Ovary (tissue), 9 donors: ENCODE data around the gene MBD3L2B. TPM values are rescaled to one million over a fixed set of nuclear protein-coding genes. Genes with fewer than 3 reads are reported as not detected.
"Not testable (repeated sequence)": the region's sequence is repeated elsewhere in the genome, so short reads cannot be mapped to it uniquely, and the experiment has no call there.

Experiments used
- DNase-seq, 5 donors: peaks; one replicate each; pipeline ENCODE4 v3.0.0-alpha.2; 2019 to 2020
- H3K27ac ChIP-seq, 2 donors: fragments of 200-600 bp; one replicate each; pipeline versions ENCODE4 v1.5.1 to v1.8.0; 2019 to 2022
- H3K27me3 ChIP-seq: fragments of 200-600 bp; one replicate; pipeline ENCODE4 v1.8.0; 2022
- H3K36me3 ChIP-seq: fragments of 200-600 bp; sonication (generic); one replicate; pipeline ENCODE4 v1.5.1; 2019
- H3K4me1 ChIP-seq: one replicate; pipeline ENCODE4 v1.8.1; 2013; ENCODE audit warnings: mild to moderate bottlenecking, moderate library complexity; ENCODE audit not compliant: insufficient read depth
- H3K4me3 ChIP-seq: fragments of 200-600 bp; sonication (generic); one replicate; pipeline ENCODE4 v1.5.1; 2017
- H3K9me3 ChIP-seq, 2 donors: fragments of 200-600 bp in 1 of 2; sonication (generic) in 1 of 2; one replicate each; pipeline versions ENCODE4 v1.5.1 to v1.8.1; 2013 to 2019; ENCODE audit warnings: mild to moderate bottlenecking in 1 of 2, moderate library complexity in 1 of 2
- CTCF ChIP-seq, 3 donors: fragments of 450-650 bp in 2 of 3; fragments of 200-600 bp in 1 of 3; IDR thresholded peaks; one replicate each; pipeline versions ENCODE4 v1.5.1 to v1.8.0; 2016 to 2022; ENCODE audit warnings: antibody characterized with exemption in 3 of 3, mild to moderate bottlenecking in 1 of 3
- EP300 ChIP-seq: sonication (generic); formaldehyde crosslinking; IDR thresholded peaks from one replicate; pipeline ENCODE4 v1.6.1; 2017; ENCODE audit warnings: antibody characterized with exemption
- POLR2A ChIP-seq: fragments of 450-650 bp; IDR thresholded peaks from one replicate; pipeline ENCODE4 v1.6.1; 2017; ENCODE audit warnings: antibody characterized with exemption, mild to moderate bottlenecking, moderate library complexity
- WGBS, 3 donors: extraction: QIAGEN DNeasy Blood & Tissue Kit in 1 of 3; methylation state at CpG; one replicate each; pipeline versions ENCODE4 v1.1.5 to v1.1.7; 2013 to 2017; 5-methylcytosine and 5-hydroxymethylcytosine counted together
- intact Hi-C, 4 donors: fragments of 100-400 bp; cut with DNase I; formaldehyde crosslinking; loops; one replicate each; pipeline versions ENCODE4 v1.11.0 to v1.15.1; 2022 to 2023
- polyA plus RNA-seq, 2 donors: library from polyadenylated mRNA; stranded (reverse); fragments of 200-250 nt in 1 of 2; fragments of 350-450 nt in 1 of 2; fragmentation: Illumina TruSeq in 1 of 2; extraction: RNeasy Lipid Tissue Mini Kit (QIAGEN cat#74804) in 1 of 2; gene quantifications; one replicate each; pipeline ENCODE4 v1.2.3, GENCODE V29; 2013 to 2014
- total RNA-seq, 7 donors: library from RNA; depleted of rRNA in 2 of 7; stranded (reverse); fragments of >200 nt in 2 of 7; fragmentation: NEBNext Ultra II Directional in 3 of 7; extraction: Animal tissue kit (Norgen Biotek cat#: 25700) in 3 of 7; gene quantifications; one replicate each; pipeline versions ENCODE4 v1.1.0 to v1.2.4, GENCODE V29; 2016 to 2023
- donor health status: DM: no; HTN: no; CAD: no; lungs with moderate emphysema.
- donor health status: DM: no; HTN: no; CAD: no.
- donor health status: Bipolar disorder and iron deficiency.
- donor health status: DM: yes; HTN: yes; CAD: no.
- donor health status: DM: no; HTN: no; CAD: no.
- donor health status: DM: yes; HTN: yes; CAD: no.

Gene MBD3L2B
- total and polyA plus RNA-seq, 9 donors = not detected

DNA sequence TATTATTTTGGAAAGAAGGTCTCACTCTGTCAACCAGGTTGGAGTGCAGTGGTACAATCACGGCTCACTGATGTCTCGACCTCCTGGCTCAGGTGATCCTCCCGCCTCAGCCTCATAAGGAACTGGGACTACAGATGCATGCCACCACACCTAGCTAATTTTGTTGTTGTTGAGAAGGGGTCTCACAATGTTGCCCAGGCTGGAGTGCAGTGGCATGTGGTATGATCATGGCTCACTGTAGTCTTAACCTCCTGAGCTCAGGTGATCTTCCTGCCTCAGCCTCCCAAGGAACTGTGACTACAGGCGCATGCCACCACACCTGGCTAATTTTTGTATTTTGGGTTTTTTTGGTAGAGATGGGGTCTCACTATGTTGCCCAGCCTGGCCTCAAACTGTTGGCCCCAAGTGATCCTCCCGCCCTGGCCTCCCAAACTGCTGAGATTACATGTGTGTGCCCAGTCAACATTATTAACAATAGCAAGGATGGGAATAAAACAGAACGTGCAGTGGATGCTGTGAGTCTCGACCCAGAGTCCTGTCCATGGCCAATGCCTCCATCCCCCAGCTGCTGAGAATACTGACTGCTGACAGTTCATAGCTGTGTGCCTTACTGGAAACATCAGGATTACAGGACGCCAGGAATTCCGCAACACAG, 42.7 kb upstream of the MBD3L2B start:
- no peak for TF ChIP-seq POLR2A
- TF ChIP-seq CTCF (IDR thresholded peaks at IDR 0.05) = no peak
- TF ChIP-seq EP300 = no peak

GRCh38 chr19:7063339-7063738, 42.1 kb upstream of the MBD3L2B start:
- Histone ChIP-seq H3K27me3 (no peaks in the 10 kb centered on the region), H3K4me1 (no peaks in the 10 kb centered on the region), H3K4me3 (no peak overlapping the region), H3K36me3 (no peaks in the 10 kb centered on the region), H3K27ac (no peak overlapping the region), H3K9me3 (no peaks in the 10 kb centered on the region)
- DNase-seq = no peak
- no peak for TF ChIP-seq EP300
- TF ChIP-seq POLR2A = no peak
- no peak for TF ChIP-seq CTCF (IDR thresholded peaks at IDR 0.05)
- intact Hi-C loops = no loop called here
- WGBS, 3 donors = 64 to 72% (median 64%) methylated on average over 4 of the region's 4 CpGs

More for the DNA sequence above, 42.7 kb upstream of the MBD3L2B start:
- no peak for DNase-seq
- Histone ChIP-seq H3K4me3 (no peak overlapping the region), H3K4me1 (no peaks in the 10 kb centered on the region), H3K36me3 (no peaks in the 10 kb centered on the region), H3K27ac (no peak overlapping the region), H3K9me3 (no peaks in the 10 kb centered on the region), H3K27me3 (no peaks in the 10 kb centered on the region)
- intact Hi-C loops = no loop called here
- 85 to 89% (median 88%) methylated on average over 9 of the region's 9 CpGs for WGBS, 3 donors

- H3K4me3 ChIP-seq, intact Hi-C loops, H3K27me3 ChIP-seq, DNase-seq, H3K27ac ChIP-seq, H3K9me3 ChIP-seq, H3K36me3 ChIP-seq, H3K4me1 ChIP-seq: not testable (repeated sequence)
- WGBS, 3 donors = 65 to 80% (median 73%) methylated on average over 1 to 2 of the region's 2 CpGs
Observed at GRCh38 chr19:7059977-7060376, 38.7 kb upstream of the MBD3L2B start.

DNA sequence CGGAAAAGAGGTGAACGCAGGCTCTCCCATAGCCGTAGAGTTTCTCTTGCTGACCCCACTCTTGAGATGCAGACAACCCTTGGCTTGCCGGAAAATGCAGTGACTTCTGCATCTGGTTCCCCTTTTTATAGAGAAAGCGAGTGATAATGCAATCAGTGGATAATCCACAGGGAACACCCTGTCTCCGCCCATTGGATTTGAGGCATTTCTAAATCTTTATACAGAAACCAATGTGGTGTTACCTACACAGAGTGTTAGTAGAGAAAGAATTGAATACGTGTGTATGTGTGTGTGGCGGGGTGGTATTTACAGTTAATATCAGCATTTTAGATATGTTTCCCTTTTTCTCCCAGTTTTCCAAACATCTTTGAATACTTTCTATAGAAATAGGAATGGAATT, 37.3 kb upstream of the MBD3L2B start, which contains the start of gene MBD3L3:
TSS of gene MBD3L3 (minus strand) at position 101 of the 400 bp plus-strand sequence. CDS start at position 30, 71 bp downstream.
- H3K36me3 ChIP-seq, H3K27me3 ChIP-seq, H3K27ac ChIP-seq, DNase-seq, intact Hi-C loops, H3K4me3 ChIP-seq, H3K9me3 ChIP-seq, H3K4me1 ChIP-seq: not testable (repeated sequence)
- no CpG with 5 or more reads among the region's 8 CpGs for WGBS, 3 donors

DNA sequence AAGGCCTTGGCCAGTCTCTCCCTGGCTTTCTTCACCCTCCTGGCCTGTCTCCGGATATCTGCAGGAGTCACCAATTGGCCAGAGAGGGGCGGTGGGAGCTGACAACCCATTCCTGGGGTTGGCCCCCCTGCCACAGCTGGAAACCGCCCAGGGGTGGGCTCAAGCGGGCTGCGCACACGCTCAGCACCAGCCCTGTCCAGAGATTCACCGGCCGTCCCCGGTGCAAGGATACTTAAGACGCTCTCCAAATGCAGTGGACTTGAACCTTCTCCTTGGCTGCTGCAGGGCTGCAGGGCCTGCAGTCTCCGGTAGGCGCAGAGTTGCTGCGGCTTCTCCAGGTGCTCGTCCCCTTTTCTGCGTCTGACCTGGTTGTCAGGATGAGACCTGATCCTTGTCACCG, 35.1 kb upstream of the MBD3L2B start:
- H3K9me3 ChIP-seq, H3K27me3 ChIP-seq, intact Hi-C loops, H3K36me3 ChIP-seq, H3K4me1 ChIP-seq, DNase-seq, H3K27ac ChIP-seq, H3K4me3 ChIP-seq: not testable (repeated sequence)
- WGBS, 3 donors = 79 to 91% (median 90%) methylated on average over 7 to 8 of the region's 16 CpGs

DNA sequence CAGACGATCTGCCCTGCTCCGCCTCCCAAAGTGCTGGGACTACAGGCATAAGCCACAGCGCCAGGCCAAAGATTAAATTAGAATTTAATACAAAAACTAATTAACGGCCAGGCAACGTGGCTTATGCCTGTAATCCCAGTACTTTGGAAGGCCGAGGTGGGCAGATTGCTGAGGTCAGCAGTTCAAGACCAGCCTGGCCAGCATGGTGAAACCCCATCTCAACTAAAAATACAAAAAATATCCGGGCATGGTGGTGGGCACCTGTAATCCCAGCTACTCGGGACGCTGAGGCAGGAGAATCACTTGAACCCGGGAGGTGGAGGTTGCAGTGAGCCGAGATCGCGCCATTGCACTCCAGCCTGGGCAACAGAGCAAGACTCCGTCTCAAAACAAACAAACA, 34.4 kb upstream of the MBD3L2B start:
- DNase-seq, H3K27ac ChIP-seq, H3K4me1 ChIP-seq, H3K4me3 ChIP-seq, H3K36me3 ChIP-seq, H3K9me3 ChIP-seq, intact Hi-C loops, H3K27me3 ChIP-seq: not testable (repeated sequence)
- WGBS, 3 donors = 91 to 93% (median 93%) methylated on average over 12 of the region's 14 CpGs

DNA sequence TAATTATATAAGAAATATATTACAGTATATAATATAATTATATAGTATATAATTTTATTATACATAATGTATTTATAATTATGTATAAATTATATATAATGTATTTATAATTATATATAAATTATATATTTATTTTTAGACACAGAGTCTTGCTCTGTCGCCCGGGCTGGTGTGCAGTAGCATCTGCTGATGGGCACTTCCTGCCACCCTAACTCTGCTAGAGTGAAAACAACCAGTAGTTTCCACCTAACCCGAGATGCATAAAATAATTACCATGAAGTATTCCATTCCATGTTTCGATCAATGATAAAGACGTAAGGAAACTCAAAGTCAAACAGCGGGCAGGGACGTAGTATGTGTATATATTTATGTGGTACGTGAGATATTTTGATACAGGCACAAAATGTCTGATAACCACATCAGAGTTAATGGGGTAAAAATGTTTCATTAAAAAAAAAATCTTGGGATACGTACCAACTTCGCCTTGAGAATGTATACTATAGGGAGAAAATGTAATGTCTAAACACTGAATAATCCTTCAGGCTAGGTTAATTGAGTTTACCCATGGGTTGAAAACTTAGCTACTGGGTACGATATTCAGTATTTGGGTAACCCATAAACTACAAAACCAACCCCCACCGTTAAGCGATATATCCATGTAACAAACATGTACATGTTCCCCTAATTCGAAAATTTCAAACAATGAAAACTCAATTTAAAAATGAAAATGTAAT, 33.6 kb upstream of the MBD3L2B start:
- H3K9me3 ChIP-seq, intact Hi-C loops, H3K27ac ChIP-seq, H3K27me3 ChIP-seq, H3K4me3 ChIP-seq, H3K36me3 ChIP-seq, H3K4me1 ChIP-seq, DNase-seq: not testable (repeated sequence)
- 91 to 93% (median 92%) methylated on average over 8 to 14 of the region's 14 CpGs for WGBS, 3 donors

GRCh38 chr19:7052896-7053295, 31.7 kb upstream of the MBD3L2B start:
- H3K9me3 ChIP-seq, H3K27me3 ChIP-seq, intact Hi-C loops, H3K27ac ChIP-seq, H3K4me3 ChIP-seq, H3K36me3 ChIP-seq, DNase-seq, H3K4me1 ChIP-seq: not testable (repeated sequence)
- WGBS, 3 donors = 85 to 92% (median 91%) methylated on average over 7 of the region's 7 CpGs

- H3K4me1 ChIP-seq, H3K36me3 ChIP-seq, DNase-seq, H3K4me3 ChIP-seq, H3K27me3 ChIP-seq, intact Hi-C loops, H3K9me3 ChIP-seq, H3K27ac ChIP-seq: not testable (repeated sequence)
- 81 to 83% methylated on average over 2 of the region's 5 CpGs; no CpG with 5 or more reads in 1 of the 3 donors for WGBS, 3 donors
Observed at GRCh38 chr19:7051421-7051820, 30.2 kb upstream of the MBD3L2B start.

DNA sequence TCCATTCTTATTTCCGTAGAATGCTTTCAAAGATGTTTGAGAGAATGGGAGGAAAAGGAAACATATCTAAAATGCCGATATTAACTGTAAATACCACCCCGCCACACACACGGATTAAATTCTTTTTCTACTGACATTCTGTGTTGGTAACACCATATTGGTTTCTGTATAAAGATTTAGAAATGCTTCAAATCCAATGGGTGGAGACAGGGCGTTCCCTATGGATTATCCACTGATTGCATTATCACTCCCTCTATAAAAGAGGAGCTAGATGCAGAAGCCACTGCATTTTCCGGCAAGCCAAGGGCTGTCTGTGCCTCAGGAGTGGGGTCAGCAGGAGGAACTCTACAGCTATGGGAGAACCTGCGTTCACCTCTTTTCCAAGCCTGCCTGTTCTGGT, 27.8 kb upstream of the MBD3L2B start, which contains the start of gene MBD3L2:
TSS of gene MBD3L2 (plus strand) at position 301 of the 400 bp plus-strand sequence. CDS start at position 354, 53 bp downstream.
- WGBS, 3 donors = no CpG with 5 or more reads among the region's 7 CpGs
- DNase-seq, H3K27ac ChIP-seq, H3K27me3 ChIP-seq, H3K9me3 ChIP-seq, intact Hi-C loops, H3K4me1 ChIP-seq, H3K4me3 ChIP-seq, H3K36me3 ChIP-seq: not testable (repeated sequence)
